Measurements from ENCODE around the gene SSH2.

- no peak for TF ChIP-seq CTCF (IDR thresholded peaks at IDR 0.05; ENCODE audit: borderline replicate concordance, extremely low read depth, low read length, poor library complexity, severe bottlenecking)
- no peak for TF ChIP-seq EZH2 (IDR thresholded peaks at IDR 0.05; ENCODE audit: borderline replicate concordance, low read depth, low read length, severe bottlenecking)
Measured at GRCh38 chr17:29594519-29595090, 335.4 kb downstream of the SSH2 start.
